Adrenal gland (tissue), 5 donors: ENCODE measurements around the gene ZC3H12C.

Experiments
- CTCF ChIP-seq, 6 experiments: fragments of 450-650 bp in 4 of 6; fragments of 200-600 bp in 2 of 6; sonication (generic) in 1 of 6; IDR thresholded peaks; 1 replicate in 5 of 6; 2 replicates in 1 of 6; pipeline versions ENCODE4 v1.5.1 to v1.8.0; 2016 to 2021; ENCODE audit warnings: antibody characterized with exemption in 6 of 6, mild to moderate bottlenecking in 2 of 6, moderate library complexity in 1 of 6
- POLR2A ChIP-seq, 2 donors: fragments of 450-650 bp; IDR thresholded peaks; one replicate each; pipeline ENCODE4 v1.6.1; 2017; ENCODE audit warnings: antibody characterized with exemption in 2 of 2, mild to moderate bottlenecking in 2 of 2, moderate library complexity in 1 of 2
- donor health status: DM: no; HTN: no; CAD: no.

- TF ChIP-seq CTCF (IDR thresholded peaks at IDR 0.05) (no peak), POLR2A (IDR thresholded peaks at IDR 0.05) (no peak)
Observed at GRCh38 chr11:110086892-110087309, 6.3 kb upstream of the ZC3H12C start.
